PC-9 (cell line): ENCODE data around the gene REC114.

Experiments used
- CTCF ChIP-seq: fragments of 200-600 bp; sonication (generic); conservative IDR thresholded peaks from 2 replicates; pipeline ENCODE4 v1.6.1; 2017; ENCODE audit warnings: mixed run types, antibody characterized with exemption, mild to moderate bottlenecking, moderate library complexity
- EZH2 ChIP-seq: fragments of 200-600 bp; sonication (generic); IDR thresholded peaks from 2 replicates; pipeline ENCODE4 v1.8.0; 2017; ENCODE audit warnings: antibody characterized with exemption, low read depth

- TF ChIP-seq CTCF (no peak), EZH2 (no peak)
These were observed 12.9 kb downstream of the REC114 start for GRCh38 chr15:73455876-73456275.
